GM20431 (cell line): ENCODE results near the gene SLC25A25.
"Not testable (repeated sequence)": the region's sequence is repeated elsewhere in the genome, so short reads cannot be mapped to it uniquely, and the experiment has no call there.

ENCODE experiments used
- in situ Hi-C: fragments of 300-500 bp; cut with MseI, MboI; formaldehyde crosslinking; loops from one replicate; pipeline ENCODE4 v1.15.0; 2020; ENCODE audit warnings: low sequenced_read_pairs; ENCODE audit not compliant: unreplicated experiment

SLC25A25 gene

GRCh38 chr9:128121466-128121810 is 53.4 kb downstream of the SLC25A25 start:
- in situ Hi-C loops = no loop called here

GRCh38 chr9:128121924-128122808 is 54.1 kb downstream of the SLC25A25 start:
- in situ Hi-C loops = no loop called here

GRCh38 chr9:128122809-128123175 is 54.8 kb downstream of the SLC25A25 start:
- in situ Hi-C loops = no loop called here

- in situ Hi-C loops = no loop called here
Observed at GRCh38 chr9:128123451-128124080, 55.5 kb downstream of the SLC25A25 start.

- in situ Hi-C loops = no loop called here
Observed at GRCh38 chr9:128124451-128124850, 56.4 kb downstream of the SLC25A25 start.

GRCh38 chr9:128124873-128125579 is 57.0 kb downstream of the SLC25A25 start:
- in situ Hi-C loops = no loop called here

- in situ Hi-C loops = no loop called here
Observed at GRCh38 chr9:128125580-128126354, 57.7 kb downstream of the SLC25A25 start.

GRCh38 chr9:128127568-128127989 is 59.5 kb downstream of the SLC25A25 start, which contains the start of gene PTGES2:
PTGES2 (minus strand) TSS chr9:128127729; CDS start chr9:128127717, 12 bp downstream.
- in situ Hi-C loops = no loop called here

- in situ Hi-C loops = no loop called here
Observed at GRCh38 chr9:128127990-128128835, 60.2 kb downstream of the SLC25A25 start.

GRCh38 chr9:128128836-128129590 is 61.0 kb downstream of the SLC25A25 start:
- in situ Hi-C loops = no loop called here

GRCh38 chr9:128129976-128130590 is 62.1 kb downstream of the SLC25A25 start:
- in situ Hi-C loops = not testable (repeated sequence)

GRCh38 chr9:128130651-128131050 is 62.6 kb downstream of the SLC25A25 start:
- in situ Hi-C loops = not testable (repeated sequence)

- in situ Hi-C loops = not testable (repeated sequence)
Observed at GRCh38 chr9:128131346-128131745, 63.3 kb downstream of the SLC25A25 start.

- in situ Hi-C loops = not testable (repeated sequence)
Observed at GRCh38 chr9:128132139-128132538, 64.1 kb downstream of the SLC25A25 start.

- in situ Hi-C loops = not testable (repeated sequence)
Observed at GRCh38 chr9:128135561-128135960, 67.5 kb downstream of the SLC25A25 start.

- in situ Hi-C loops = no loop called here
Observed at GRCh38 chr9:128136816-128137793, 69.1 kb downstream of the SLC25A25 start.

- in situ Hi-C loops = no loop called here
Observed at GRCh38 chr9:128138001-128138400, 70.0 kb downstream of the SLC25A25 start.
